IMR-90 (cell line): ENCODE measurements around the gene TNFAIP8.

Source experiments
- CEBPB ChIP-seq: IDR thresholded peaks from 2 replicates; pipeline ENCODE4 v1.6.1; 2012; ENCODE audit warnings: low read depth, low read length, improper control_type of control experiment
- NFE2L2 ChIP-seq: fragments of 150-350 bp; IDR thresholded peaks from 2 replicates; pipeline ENCODE4 v1.6.1; 2016; ENCODE audit warnings: low read depth, mild to moderate bottlenecking, low read length
- POLR2A ChIP-seq: IDR thresholded peaks from 2 replicates; pipeline ENCODE4 v1.6.1; 2012; ENCODE audit warnings: mild to moderate bottlenecking, low read depth, low read length
- RAD21 ChIP-seq: IDR thresholded peaks from 2 replicates; pipeline ENCODE4 v1.6.1; 2012; ENCODE audit warnings: low read length, improper control_type of control experiment
- RFX5 ChIP-seq: IDR thresholded peaks from 2 replicates; pipeline ENCODE4 v1.8.0; 2012; ENCODE audit warnings: low read depth, mild to moderate bottlenecking, low read length, moderate library complexity
- SMC3 ChIP-seq: fragments of 150-350 bp; IDR thresholded peaks from 2 replicates; pipeline ENCODE4 v1.6.1; 2016; ENCODE audit warnings: low read depth, mild to moderate bottlenecking, antibody characterized with exemption, low read length, moderate library complexity
- TF ChIP-seq, protein P1 (sequence below): fragments of 150-350 bp; IDR thresholded peaks from 2 replicates; pipeline ENCODE4 v1.6.1; 2017; ENCODE audit warnings: mild to moderate bottlenecking, antibody characterized with exemption, low read length, low read depth
- TF ChIP-seq, protein P2 (sequence below): conservative IDR thresholded peaks from 2 replicates; pipeline ENCODE4 v1.5.1; 2012; ENCODE audit warnings: mild to moderate bottlenecking, low read depth, low read length, improper control_type of control experiment

DNA sequence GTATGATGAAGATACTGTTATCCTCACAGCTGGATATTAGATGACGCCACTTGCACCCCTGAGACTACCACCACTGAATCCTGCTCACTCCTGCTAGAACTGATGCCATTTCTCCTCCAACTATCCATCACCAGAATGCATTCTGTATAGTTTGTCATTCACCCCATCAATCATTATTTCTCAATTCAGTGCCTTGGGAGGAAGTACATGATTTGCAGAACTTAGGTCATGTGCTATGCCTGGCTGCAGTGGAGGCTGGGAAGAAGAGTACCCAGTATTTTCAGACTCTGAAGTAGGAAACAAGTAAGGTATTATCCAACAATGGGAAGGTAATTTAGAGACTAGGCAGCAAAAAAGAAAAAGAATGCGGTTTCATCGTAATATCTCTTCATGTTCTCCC, 70.2 kb downstream of the TNFAIP8 start:
- TF ChIP-seq, protein P1, sequence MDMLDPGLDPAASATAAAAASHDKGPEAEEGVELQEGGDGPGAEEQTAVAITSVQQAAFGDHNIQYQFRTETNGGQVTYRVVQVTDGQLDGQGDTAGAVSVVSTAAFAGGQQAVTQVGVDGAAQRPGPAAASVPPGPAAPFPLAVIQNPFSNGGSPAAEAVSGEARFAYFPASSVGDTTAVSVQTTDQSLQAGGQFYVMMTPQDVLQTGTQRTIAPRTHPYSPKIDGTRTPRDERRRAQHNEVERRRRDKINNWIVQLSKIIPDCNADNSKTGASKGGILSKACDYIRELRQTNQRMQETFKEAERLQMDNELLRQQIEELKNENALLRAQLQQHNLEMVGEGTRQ = no peak
- TF ChIP-seq POLR2A (no peak), CEBPB (no peak), RFX5 (no peak), SMC3 (no peak), RAD21 (no peak), NFE2L2 (no peak)
- TF ChIP-seq, protein P2, sequence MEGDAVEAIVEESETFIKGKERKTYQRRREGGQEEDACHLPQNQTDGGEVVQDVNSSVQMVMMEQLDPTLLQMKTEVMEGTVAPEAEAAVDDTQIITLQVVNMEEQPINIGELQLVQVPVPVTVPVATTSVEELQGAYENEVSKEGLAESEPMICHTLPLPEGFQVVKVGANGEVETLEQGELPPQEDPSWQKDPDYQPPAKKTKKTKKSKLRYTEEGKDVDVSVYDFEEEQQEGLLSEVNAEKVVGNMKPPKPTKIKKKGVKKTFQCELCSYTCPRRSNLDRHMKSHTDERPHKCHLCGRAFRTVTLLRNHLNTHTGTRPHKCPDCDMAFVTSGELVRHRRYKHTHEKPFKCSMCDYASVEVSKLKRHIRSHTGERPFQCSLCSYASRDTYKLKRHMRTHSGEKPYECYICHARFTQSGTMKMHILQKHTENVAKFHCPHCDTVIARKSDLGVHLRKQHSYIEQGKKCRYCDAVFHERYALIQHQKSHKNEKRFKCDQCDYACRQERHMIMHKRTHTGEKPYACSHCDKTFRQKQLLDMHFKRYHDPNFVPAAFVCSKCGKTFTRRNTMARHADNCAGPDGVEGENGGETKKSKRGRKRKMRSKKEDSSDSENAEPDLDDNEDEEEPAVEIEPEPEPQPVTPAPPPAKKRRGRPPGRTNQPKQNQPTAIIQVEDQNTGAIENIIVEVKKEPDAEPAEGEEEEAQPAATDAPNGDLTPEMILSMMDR = no peak
